Neural progenitor cell (in vitro differentiated cells): ENCODE results near the gene ALAS1.

Source experiments
- EZH2 ChIP-seq: fragments of 200-600 bp; sonication (generic); IDR thresholded peaks from 2 replicates; pipeline ENCODE4 v1.6.1; 2017; ENCODE audit warnings: antibody characterized with exemption, mild to moderate bottlenecking, moderate library complexity
- EZH2phosphoT487 ChIP-seq: fragments of 200-600 bp; sonication (generic); IDR thresholded peaks from 2 replicates; pipeline ENCODE4 v1.6.1; 2017; ENCODE audit warnings: antibody characterized with exemption
- TF ChIP-seq, protein P1 (sequence below): fragments of 200-600 bp; sonication (generic); IDR thresholded peaks from 2 replicates; pipeline ENCODE4 v1.5.1; 2017; ENCODE audit warnings: antibody characterized with exemption, mild to moderate bottlenecking

- TF ChIP-seq, protein P1, sequence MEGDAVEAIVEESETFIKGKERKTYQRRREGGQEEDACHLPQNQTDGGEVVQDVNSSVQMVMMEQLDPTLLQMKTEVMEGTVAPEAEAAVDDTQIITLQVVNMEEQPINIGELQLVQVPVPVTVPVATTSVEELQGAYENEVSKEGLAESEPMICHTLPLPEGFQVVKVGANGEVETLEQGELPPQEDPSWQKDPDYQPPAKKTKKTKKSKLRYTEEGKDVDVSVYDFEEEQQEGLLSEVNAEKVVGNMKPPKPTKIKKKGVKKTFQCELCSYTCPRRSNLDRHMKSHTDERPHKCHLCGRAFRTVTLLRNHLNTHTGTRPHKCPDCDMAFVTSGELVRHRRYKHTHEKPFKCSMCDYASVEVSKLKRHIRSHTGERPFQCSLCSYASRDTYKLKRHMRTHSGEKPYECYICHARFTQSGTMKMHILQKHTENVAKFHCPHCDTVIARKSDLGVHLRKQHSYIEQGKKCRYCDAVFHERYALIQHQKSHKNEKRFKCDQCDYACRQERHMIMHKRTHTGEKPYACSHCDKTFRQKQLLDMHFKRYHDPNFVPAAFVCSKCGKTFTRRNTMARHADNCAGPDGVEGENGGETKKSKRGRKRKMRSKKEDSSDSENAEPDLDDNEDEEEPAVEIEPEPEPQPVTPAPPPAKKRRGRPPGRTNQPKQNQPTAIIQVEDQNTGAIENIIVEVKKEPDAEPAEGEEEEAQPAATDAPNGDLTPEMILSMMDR, result no peak
- TF ChIP-seq EZH2 (no peak), EZH2phosphoT487 (no peak)
Observed at GRCh38 chr3:52183786-52184445, 14.0 kb upstream of the ALAS1 start.
